Right kidney (tissue), 1 donor: ENCODE measurements around the gene RIOX2.

Experiments
- DNase-seq: peaks from one replicate; pipeline ENCODE4 v3.0.0-alpha.2; 2016

The RIOX2 gene

GRCh38 chr3:97954228-97954827 is 17.9 kb downstream of the RIOX2 start:
- no peak for DNase-seq

- no peak for DNase-seq
Measured at GRCh38 chr3:97952872-97953271, 19.4 kb downstream of the RIOX2 start.

GRCh38 chr3:97952280-97952679 is 20.0 kb downstream of the RIOX2 start:
- no peak for DNase-seq

- DNase-seq: no peak
Measured at GRCh38 chr3:97950360-97950759, 21.9 kb downstream of the RIOX2 start.

- no peak for DNase-seq
Measured at GRCh38 chr3:97949743-97950142, 22.5 kb downstream of the RIOX2 start.

GRCh38 chr3:97949110-97949485 is 23.1 kb downstream of the RIOX2 start:
- no peak for DNase-seq

- DNase-seq: no peak
Measured at GRCh38 chr3:97948351-97949109, 23.7 kb downstream of the RIOX2 start.

GRCh38 chr3:97942801-97943546 is 29.3 kb downstream of the RIOX2 start:
- DNase-seq: no peak

GRCh38 chr3:97940034-97940433 is 32.2 kb downstream of the RIOX2 start:
- no peak for DNase-seq

- DNase-seq: no peak
Measured at GRCh38 chr3:97939401-97939800, 32.8 kb downstream of the RIOX2 start.

GRCh38 chr3:97938444-97938843 is 33.8 kb downstream of the RIOX2 start:
- DNase-seq: no peak

GRCh38 chr3:97937205-97937604 is 35.0 kb downstream of the RIOX2 start:
- DNase-seq: no peak

- no peak for DNase-seq
Measured at GRCh38 chr3:97935842-97936241, 36.4 kb downstream of the RIOX2 start.

GRCh38 chr3:97934980-97935695 is 37.1 kb downstream of the RIOX2 start:
- no peak for DNase-seq

- no peak for DNase-seq
Measured at GRCh38 chr3:97932387-97932801, 39.8 kb downstream of the RIOX2 start.

GRCh38 chr3:97931218-97931617 is 41.0 kb downstream of the RIOX2 start:
- no peak for DNase-seq

- DNase-seq: no peak
Measured at GRCh38 chr3:97930018-97930417, 42.2 kb downstream of the RIOX2 start.

- no peak for DNase-seq
Measured at GRCh38 chr3:97928986-97929385, 43.2 kb downstream of the RIOX2 start.

GRCh38 chr3:97927704-97928103 is 44.5 kb downstream of the RIOX2 start:
- no peak for DNase-seq

- no peak for DNase-seq
Measured at GRCh38 chr3:97917813-97918536, 54.3 kb downstream of the RIOX2 start.

GRCh38 chr3:97916576-97916975 is 55.7 kb downstream of the RIOX2 start:
- DNase-seq: no peak

GRCh38 chr3:97914388-97914787 is 57.8 kb downstream of the RIOX2 start:
- DNase-seq: no peak
